ENCODE results near the gene STARD13.

The STARD13 gene

GRCh38 chr13:33262594-33262993, 23.0 kb downstream of the STARD13 start:
- H3K4me3 ChIP-seq (ENCODE audit: low read length), result no peak overlapping the region
- TF ChIP-seq CTCF (conservative IDR thresholded peaks at IDR 0.05; ENCODE audit: low read depth, low read length), result no peak
- DNase-seq (ENCODE audit: low read depth), result no peak

GRCh38 chr13:33262062-33262487, 23.5 kb downstream of the STARD13 start:
- TF ChIP-seq CTCF (conservative IDR thresholded peaks at IDR 0.05; ENCODE audit: low read depth, low read length), result no peak
- H3K4me3 ChIP-seq (ENCODE audit: low read length), result no peak overlapping the region
- DNase-seq (ENCODE audit: low read depth), result no peak

- no peak for DNase-seq (ENCODE audit: low read depth)
- no peak for TF ChIP-seq CTCF (conservative IDR thresholded peaks at IDR 0.05; ENCODE audit: low read depth, low read length)
Measured at GRCh38 chr13:33261387-33262061, 24.0 kb downstream of the STARD13 start.

GRCh38 chr13:33260168-33261098, 25.1 kb downstream of the STARD13 start:
- no peak overlapping the region for H3K4me3 ChIP-seq (ENCODE audit: low read length)
- TF ChIP-seq CTCF (conservative IDR thresholded peaks at IDR 0.05; ENCODE audit: low read depth, low read length), result no peak
- no peak for DNase-seq (ENCODE audit: low read depth)

More at GRCh38 chr13:33261387-33262061, 24.0 kb downstream of the STARD13 start:
- no peak overlapping the region for H3K4me3 ChIP-seq (ENCODE audit: low read length)

GRCh38 chr13:33259296-33259695, 26.3 kb downstream of the STARD13 start:
- no peak for TF ChIP-seq CTCF (conservative IDR thresholded peaks at IDR 0.05; ENCODE audit: low read depth, low read length)
- DNase-seq (ENCODE audit: low read depth), result no peak
- no peak overlapping the region for H3K4me3 ChIP-seq (ENCODE audit: low read length)

GRCh38 chr13:33258808-33259193, 26.8 kb downstream of the STARD13 start:
- no peak for TF ChIP-seq CTCF (conservative IDR thresholded peaks at IDR 0.05; ENCODE audit: low read depth, low read length)
- DNase-seq (ENCODE audit: low read depth), result no peak
- no peak overlapping the region for H3K4me3 ChIP-seq (ENCODE audit: low read length)

Data from retinal pigment epithelial cell (primary cell).